Measurements from ENCODE around the gene CEP85. TPM values are rescaled to one million over a fixed set of nuclear protein-coding genes. Genes with fewer than 3 reads are reported as not detected.

Gene CEP85
- 12.9 TPM for total RNA-seq

GRCh38 chr1:26233903-26234643 is at the start of gene CEP85:
TSS of gene CEP85 (plus strand) at chr1:26234200. CDS start at chr1:26239784, 5,584 bp downstream.
- peak within 1 kb of the TSS; percentile 82 for H3K4me3 ChIP-seq (ENCODE audit: low read length)
- peaks cover 28% of the 10 kb centered on the region for H3K4me1 ChIP-seq (ENCODE audit: insufficient read depth, low read length)
- H3K9me3 ChIP-seq (ENCODE audit: low read depth, low read length) = no peaks in the 10 kb centered on the region
- H3K27me3 ChIP-seq (ENCODE audit: insufficient read depth, low read length) = no peaks in the 10 kb centered on the region

- no peaks in the 10 kb centered on the region for H3K4me1 ChIP-seq (ENCODE audit: insufficient read depth, low read length)
- no peaks in the 10 kb centered on the region for H3K27me3 ChIP-seq (ENCODE audit: insufficient read depth, low read length)
- H3K9me3 ChIP-seq (ENCODE audit: low read depth, low read length) = no peaks in the 10 kb centered on the region
- H3K4me3 ChIP-seq (ENCODE audit: low read length) = no peak overlapping the region
Measured at GRCh38 chr1:26184883-26185282, 49.1 kb upstream of the CEP85 start.

- no peak overlapping the region for H3K4me3 ChIP-seq (ENCODE audit: low read length)
Measured at GRCh38 chr1:26187882-26188281, 46.1 kb upstream of the CEP85 start.

GRCh38 chr1:26188477-26188876 is 45.5 kb upstream of the CEP85 start:
- no peaks in the 10 kb centered on the region for H3K4me1 ChIP-seq (ENCODE audit: insufficient read depth, low read length)
- no peaks in the 10 kb centered on the region for H3K27me3 ChIP-seq (ENCODE audit: insufficient read depth, low read length)
- no peaks in the 10 kb centered on the region for H3K9me3 ChIP-seq (ENCODE audit: low read depth, low read length)
- H3K4me3 ChIP-seq (ENCODE audit: low read length) = no peak overlapping the region

More at GRCh38 chr1:26187882-26188281, 46.1 kb upstream of the CEP85 start:
- no peaks in the 10 kb centered on the region for H3K27me3 ChIP-seq (ENCODE audit: insufficient read depth, low read length)
- H3K9me3 ChIP-seq (ENCODE audit: low read depth, low read length) = no peaks in the 10 kb centered on the region
- H3K4me1 ChIP-seq (ENCODE audit: insufficient read depth, low read length) = no peaks in the 10 kb centered on the region

GRCh38 chr1:26189331-26189730 is 44.7 kb upstream of the CEP85 start:
- Histone ChIP-seq H3K4me3 (ENCODE audit: low read length) (no peak overlapping the region), H3K4me1 (ENCODE audit: insufficient read depth, low read length) (no peaks in the 10 kb centered on the region), H3K9me3 (ENCODE audit: low read depth, low read length) (no peaks in the 10 kb centered on the region), H3K27me3 (ENCODE audit: insufficient read depth, low read length) (no peaks in the 10 kb centered on the region)

- Histone ChIP-seq H3K27me3 (ENCODE audit: insufficient read depth, low read length) (no peaks in the 10 kb centered on the region), H3K4me3 (ENCODE audit: low read length) (no peak overlapping the region), H3K4me1 (ENCODE audit: insufficient read depth, low read length) (no peaks in the 10 kb centered on the region), H3K9me3 (ENCODE audit: low read depth, low read length) (no peaks in the 10 kb centered on the region)
Measured at GRCh38 chr1:26189751-26190275, 44.2 kb upstream of the CEP85 start.

GRCh38 chr1:26190373-26190987 is 43.5 kb upstream of the CEP85 start, which contains the start of gene CATSPER4:
TSS of gene CATSPER4 (plus strand) at chr1:26190602. CDS start at chr1:26190628, 26 bp downstream.
- H3K4me1 ChIP-seq (ENCODE audit: insufficient read depth, low read length) = no peaks in the 10 kb centered on the region
- no peak within 1 kb of the TSS for H3K4me3 ChIP-seq (ENCODE audit: low read length)
- H3K9me3 ChIP-seq (ENCODE audit: low read depth, low read length) = no peaks in the 10 kb centered on the region
- H3K27me3 ChIP-seq (ENCODE audit: insufficient read depth, low read length) = no peaks in the 10 kb centered on the region

- Histone ChIP-seq H3K4me3 (ENCODE audit: low read length) (no peak overlapping the region), H3K4me1 (ENCODE audit: insufficient read depth, low read length) (no peaks in the 10 kb centered on the region), H3K9me3 (ENCODE audit: low read depth, low read length) (no peaks in the 10 kb centered on the region), H3K27me3 (ENCODE audit: insufficient read depth, low read length) (no peaks in the 10 kb centered on the region)
Measured at GRCh38 chr1:26191739-26192138, 42.3 kb upstream of the CEP85 start.

GRCh38 chr1:26195805-26196204 is 38.2 kb upstream of the CEP85 start:
- H3K27me3 ChIP-seq (ENCODE audit: insufficient read depth, low read length) = no peaks in the 10 kb centered on the region
- no peaks in the 10 kb centered on the region for H3K9me3 ChIP-seq (ENCODE audit: low read depth, low read length)
- H3K4me3 ChIP-seq (ENCODE audit: low read length) = no peak overlapping the region
- no peaks in the 10 kb centered on the region for H3K4me1 ChIP-seq (ENCODE audit: insufficient read depth, low read length)

- Histone ChIP-seq H3K4me3 (ENCODE audit: low read length) (no peak overlapping the region), H3K4me1 (ENCODE audit: insufficient read depth, low read length) (peaks cover 7% of the 10 kb centered on the region), H3K9me3 (ENCODE audit: low read depth, low read length) (no peaks in the 10 kb centered on the region), H3K27me3 (ENCODE audit: insufficient read depth, low read length) (no peaks in the 10 kb centered on the region)
Measured at GRCh38 chr1:26197301-26197700, 36.7 kb upstream of the CEP85 start.

- peaks cover 12% of the 10 kb centered on the region for H3K4me1 ChIP-seq (ENCODE audit: insufficient read depth, low read length)
- H3K9me3 ChIP-seq (ENCODE audit: low read depth, low read length) = no peaks in the 10 kb centered on the region
- H3K27me3 ChIP-seq (ENCODE audit: insufficient read depth, low read length) = no peaks in the 10 kb centered on the region
- H3K4me3 ChIP-seq (ENCODE audit: low read length) = no peak overlapping the region
Measured at GRCh38 chr1:26197813-26198212, 36.2 kb upstream of the CEP85 start.

- H3K27me3 ChIP-seq (ENCODE audit: insufficient read depth, low read length) = no peaks in the 10 kb centered on the region
- no peak overlapping the region for H3K4me3 ChIP-seq (ENCODE audit: low read length)
- H3K9me3 ChIP-seq (ENCODE audit: low read depth, low read length) = no peaks in the 10 kb centered on the region
Measured at GRCh38 chr1:26200413-26200812, 33.6 kb upstream of the CEP85 start.

GRCh38 chr1:26203642-26204318 is 30.2 kb upstream of the CEP85 start:
- H3K9me3 ChIP-seq (ENCODE audit: low read depth, low read length) = no peaks in the 10 kb centered on the region
- no peak overlapping the region for H3K4me3 ChIP-seq (ENCODE audit: low read length)

More at GRCh38 chr1:26200413-26200812, 33.6 kb upstream of the CEP85 start:
- peaks cover 12% of the 10 kb centered on the region for H3K4me1 ChIP-seq (ENCODE audit: insufficient read depth, low read length)

GRCh38 chr1:26210147-26210870 is 23.7 kb upstream of the CEP85 start:
- Histone ChIP-seq H3K4me1 (ENCODE audit: insufficient read depth, low read length) (no peaks in the 10 kb centered on the region), H3K4me3 (ENCODE audit: low read length) (no peak overlapping the region), H3K9me3 (ENCODE audit: low read depth, low read length) (no peaks in the 10 kb centered on the region), H3K27me3 (ENCODE audit: insufficient read depth, low read length) (no peaks in the 10 kb centered on the region)

More at GRCh38 chr1:26203642-26204318, 30.2 kb upstream of the CEP85 start:
- peaks cover 12% of the 10 kb centered on the region for H3K4me1 ChIP-seq (ENCODE audit: insufficient read depth, low read length)
- H3K27me3 ChIP-seq (ENCODE audit: insufficient read depth, low read length) = no peaks in the 10 kb centered on the region

Measured in mononuclear cell (primary cell).